Stimulated activated CD8-positive, alpha-beta memory T cell treated with anti-CD3 and anti-CD28 coated beads, Interleukin-12 subunit alpha, Interleukin-12 subunit beta, amount 100 ng/mL, for 1 hour (primary cell): ENCODE data around the gene WDR18.

Experiments
- DNase-seq: peaks from one replicate; pipeline ENCODE4 v3.0.0-alpha.2; 2020; ENCODE audit warnings: low read depth

Gene WDR18

GRCh38 chr19:991932-992669, 8.0 kb downstream of the WDR18 start:
- DNase-seq, result no peak

GRCh38 chr19:992670-993055, 8.5 kb downstream of the WDR18 start:
- no peak for DNase-seq

- DNase-seq, result no peak
Measured at GRCh38 chr19:993361-993830, 9.3 kb downstream of the WDR18 start.

GRCh38 chr19:993831-994393, 9.8 kb downstream of the WDR18 start:
- no peak for DNase-seq

GRCh38 chr19:994516-994915, 10.4 kb downstream of the WDR18 start:
- no peak for DNase-seq

- DNase-seq, result no peak
Measured at GRCh38 chr19:995051-995827, 11.1 kb downstream of the WDR18 start.

- peak; percentile 41 for DNase-seq
Measured at GRCh38 chr19:996051-996838, 12.1 kb downstream of the WDR18 start.

- no peak for DNase-seq
Measured at GRCh38 chr19:998064-998463, 13.9 kb downstream of the WDR18 start.

- no peak for DNase-seq
Measured at GRCh38 chr19:999379-999719, 15.2 kb downstream of the WDR18 start.

- peak; percentile 31 for DNase-seq
Measured at GRCh38 chr19:1000095-1000494, 15.9 kb downstream of the WDR18 start, which contains the start of gene GRIN3B. GRIN3B (plus strand) TSS chr19:1000419; CDS start chr19:1000438, 19 bp downstream.

- DNase-seq, result no peak
Measured at GRCh38 chr19:1000591-1001537, 16.7 kb downstream of the WDR18 start.

GRCh38 chr19:1001538-1002166, 17.5 kb downstream of the WDR18 start:
- peak; percentile 63 for DNase-seq

GRCh38 chr19:1002600-1002999, 18.5 kb downstream of the WDR18 start:
- DNase-seq, result no peak

- DNase-seq, result no peak
Measured at GRCh38 chr19:1003283-1003682, 19.1 kb downstream of the WDR18 start.

GRCh38 chr19:1004204-1004802, 20.2 kb downstream of the WDR18 start:
- no peak for DNase-seq

- no peak for DNase-seq
Measured at GRCh38 chr19:1004803-1005664, 20.9 kb downstream of the WDR18 start.

GRCh38 chr19:1006711-1007398, 22.7 kb downstream of the WDR18 start:
- no peak for DNase-seq

- DNase-seq, result no peak
Measured at GRCh38 chr19:1007399-1008251, 23.5 kb downstream of the WDR18 start.
